CD4-positive, alpha-beta T cell (primary cell): ENCODE results near the gene KIF1C. TPM values are rescaled to one million over a fixed set of nuclear protein-coding genes. Genes with fewer than 3 reads are reported as not detected.

Experiments
- ATAC-seq: fragments of 200-7000 bp; cut with Tn5 transposase; one replicate; pipeline ENCODE4 v1.10.0; 2022; ENCODE audit warnings: mild to moderate bottlenecking; ENCODE audit not compliant: poor library complexity
- CTCF ChIA-PET: fragments of 350-600 bp; sonication (Branson Sonifier 250); formaldehyde crosslinking; loops from one replicate; lab custom pipeline; 2021; ENCODE audit warnings: antibody characterized with exemption, inconsistent platforms; lab: Charles Lee
- POLR2A ChIA-PET: fragments of 350-600 bp; sonication (Branson Sonifier 250); formaldehyde crosslinking; loops from one replicate; lab custom pipeline; 2021; ENCODE audit warnings: antibody characterized with exemption, inconsistent platforms; lab: Charles Lee
- DNase-seq, 14 experiments: peaks; one replicate each; pipeline ENCODE4 v3.0.0-alpha.2; 2013 to 2020; ENCODE audit warnings: mixed read lengths in 2 of 14
- H3K27ac ChIP-seq, 2 donors: one replicate each; pipeline versions ENCODE4 v1.5.1 to v1.7.0; 2013; ENCODE audit warnings: low read length in 2 of 2, low read depth in 1 of 2, mild to moderate bottlenecking in 1 of 2
- H3K27me3 ChIP-seq, 2 experiments: 1 replicate in 1 of 2; 2 replicates in 1 of 2; pipeline versions ENCODE4 v1.6.1 to v1.7.0; 2013; ENCODE audit warnings: low read length in 2 of 2, control low read depth in 1 of 2, mild to moderate bottlenecking in 1 of 2, moderate library complexity in 1 of 2; ENCODE audit not compliant: insufficient read depth in 2 of 2, control insufficient read depth in 1 of 2
- H3K36me3 ChIP-seq: one replicate; pipeline ENCODE4 v1.6.1; 2013; ENCODE audit warnings: low read length, control low read depth; ENCODE audit not compliant: insufficient read depth
- H3K4me1 ChIP-seq: one replicate; pipeline ENCODE4 v1.6.1; 2013; ENCODE audit warnings: low read length, control low read depth; ENCODE audit not compliant: insufficient read depth
- H3K4me3 ChIP-seq: one replicate; pipeline ENCODE4 v1.5.1; 2013; ENCODE audit warnings: mild to moderate bottlenecking, low read length, moderate library complexity
- H3K9me3 ChIP-seq, 2 experiments: 1 replicate in 1 of 2; 2 replicates in 1 of 2; pipeline versions ENCODE4 v1.6.1 to v1.7.0; 2013; ENCODE audit warnings: low read length in 2 of 2, mild to moderate bottlenecking in 2 of 2, control low read depth in 1 of 2, moderate library complexity in 1 of 2; ENCODE audit not compliant: control insufficient read depth in 1 of 2, insufficient read depth in 1 of 2
- H3K27ac Mint-ChIP-seq: one replicate; pipeline ENCODE4 v1.8.0; 2020; ENCODE audit warnings: mixed read lengths
- H3K27me3 Mint-ChIP-seq: one replicate; pipeline ENCODE4 v1.8.0; 2021; ENCODE audit warnings: mixed read lengths
- H3K36me3 Mint-ChIP-seq: one replicate; pipeline ENCODE4 v1.8.0; 2021; ENCODE audit warnings: low read depth, mixed read lengths
- H3K4me1 Mint-ChIP-seq: one replicate; pipeline ENCODE4 v1.8.0; 2021; ENCODE audit warnings: low read depth, mixed read lengths
- H3K4me3 Mint-ChIP-seq: one replicate; pipeline ENCODE4 v1.8.0; 2020; ENCODE audit warnings: mild to moderate bottlenecking, mixed read lengths
- H3K9me3 Mint-ChIP-seq: one replicate; pipeline ENCODE4 v1.8.0; 2020; ENCODE audit warnings: mixed read lengths
- intact Hi-C, 2 experiments: fragments of 100-400 bp; cut with DNase I in 1 of 2; cut with micrococcal nuclease in 1 of 2; formaldehyde crosslinking; loops; one replicate each; pipeline versions ENCODE4 v1.15.1 to v1.9.0; 2023 to 2025; cut with DNase I, micrococcal nuclease
- total RNA-seq, 174 experiments: library from RNA in 2 of 174; stranded (reverse) in 2 of 174; gene quantifications; one replicate each; pipeline ENCODE4 v1.2.3 and lab custom pipeline; 2021 to 2026
- TF ChIP-seq, protein P1 (sequence below): fragments of 200-600 bp; IDR thresholded peaks from one replicate; pipeline ENCODE4 v1.8.0; 2022; ENCODE audit warnings: antibody characterized with exemption, mild to moderate bottlenecking

KIF1C gene
- total RNA-seq, 2 experiments from 2014 or later, result 10.2 to 12.2 TPM

DNA sequence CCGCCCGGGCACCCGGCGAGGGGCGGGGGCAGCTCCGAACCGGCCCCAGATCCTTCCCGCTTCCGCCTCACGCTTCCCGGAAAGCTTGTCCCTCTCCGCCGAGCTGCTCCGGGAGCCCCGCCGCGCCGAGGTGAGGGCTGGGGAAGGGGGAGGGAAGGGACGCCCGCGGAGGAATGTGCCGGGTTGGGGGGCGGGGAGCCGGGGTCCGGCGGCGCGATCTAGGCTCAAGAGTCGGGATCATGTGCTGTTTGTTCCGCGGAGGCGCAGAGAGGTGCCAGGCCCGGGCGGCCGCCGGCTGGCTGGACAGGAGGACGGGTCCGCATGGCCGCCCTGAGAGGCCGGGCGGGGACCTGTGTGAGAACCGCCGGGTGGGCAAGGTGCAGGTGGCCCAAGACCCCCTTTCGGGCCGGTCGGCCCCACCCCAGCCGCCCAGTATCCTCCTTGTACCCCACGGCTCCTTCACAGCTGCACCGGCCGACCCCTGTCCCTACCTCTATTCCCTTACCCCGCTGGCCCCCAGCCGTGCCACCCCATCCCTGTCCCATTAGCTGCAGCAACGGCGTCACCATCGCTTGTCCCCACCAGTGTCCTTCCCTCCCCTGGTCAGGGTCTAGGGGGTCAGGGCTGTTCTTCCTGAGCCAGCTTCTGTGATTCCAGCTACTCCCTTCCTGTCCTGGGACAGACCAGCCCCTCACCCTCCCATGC lies 429 bp downstream of the KIF1C start:
- ATAC-seq, result no peak
- Histone ChIP-seq H3K27ac (peak overlapping the region; percentile 22 to 29), H3K9me3 (no peaks in the 10 kb centered on the region), H3K4me3 (peak overlapping the region; percentile 62), H3K4me1 (peaks cover 24% of the 10 kb centered on the region), H3K36me3 (peaks cover 12% of the 10 kb centered on the region), H3K27me3 (no peaks in the 10 kb centered on the region)
- TF ChIP-seq, protein P1, sequence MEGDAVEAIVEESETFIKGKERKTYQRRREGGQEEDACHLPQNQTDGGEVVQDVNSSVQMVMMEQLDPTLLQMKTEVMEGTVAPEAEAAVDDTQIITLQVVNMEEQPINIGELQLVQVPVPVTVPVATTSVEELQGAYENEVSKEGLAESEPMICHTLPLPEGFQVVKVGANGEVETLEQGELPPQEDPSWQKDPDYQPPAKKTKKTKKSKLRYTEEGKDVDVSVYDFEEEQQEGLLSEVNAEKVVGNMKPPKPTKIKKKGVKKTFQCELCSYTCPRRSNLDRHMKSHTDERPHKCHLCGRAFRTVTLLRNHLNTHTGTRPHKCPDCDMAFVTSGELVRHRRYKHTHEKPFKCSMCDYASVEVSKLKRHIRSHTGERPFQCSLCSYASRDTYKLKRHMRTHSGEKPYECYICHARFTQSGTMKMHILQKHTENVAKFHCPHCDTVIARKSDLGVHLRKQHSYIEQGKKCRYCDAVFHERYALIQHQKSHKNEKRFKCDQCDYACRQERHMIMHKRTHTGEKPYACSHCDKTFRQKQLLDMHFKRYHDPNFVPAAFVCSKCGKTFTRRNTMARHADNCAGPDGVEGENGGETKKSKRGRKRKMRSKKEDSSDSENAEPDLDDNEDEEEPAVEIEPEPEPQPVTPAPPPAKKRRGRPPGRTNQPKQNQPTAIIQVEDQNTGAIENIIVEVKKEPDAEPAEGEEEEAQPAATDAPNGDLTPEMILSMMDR, result no peak
- DNase-seq, result peak in 2 of 14 experiments; percentile 8 to 32
- ChIA-PET CTCF (interaction anchor here (1.0 to 2.3 kb wide), 3 partner anchors 11 to 89 kb away, joined by 3 to 12 read pairs (median 7); partner anchors contain the start of gene CAMTA2), POLR2A (interaction anchor here (0.7 to 3.8 kb wide), 11 partner anchors 10 to 855 kb away, joined by 3 to 39 read pairs (median 9); partner anchors contain the start of genes CAMTA2, CYB5D2, NUP88 and PFN1)
- H3K4me3 Mint-ChIP-seq, result peak overlapping the region; percentile 82
- no peaks in the 10 kb centered on the region for H3K9me3 Mint-ChIP-seq
- H3K4me1 Mint-ChIP-seq, result peaks cover 25% of the 10 kb centered on the region
- intact Hi-C loops, result loop anchor here in 1 of 2 experiments (2.0 kb wide), 1 partner anchor 59 kb away; no protein-coding TSS in a partner anchor
- H3K36me3 Mint-ChIP-seq, result peaks cover 35% of the 10 kb centered on the region
- H3K27me3 Mint-ChIP-seq, result no peaks in the 10 kb centered on the region
- peak overlapping the region; percentile 81 for H3K27ac Mint-ChIP-seq

DNA sequence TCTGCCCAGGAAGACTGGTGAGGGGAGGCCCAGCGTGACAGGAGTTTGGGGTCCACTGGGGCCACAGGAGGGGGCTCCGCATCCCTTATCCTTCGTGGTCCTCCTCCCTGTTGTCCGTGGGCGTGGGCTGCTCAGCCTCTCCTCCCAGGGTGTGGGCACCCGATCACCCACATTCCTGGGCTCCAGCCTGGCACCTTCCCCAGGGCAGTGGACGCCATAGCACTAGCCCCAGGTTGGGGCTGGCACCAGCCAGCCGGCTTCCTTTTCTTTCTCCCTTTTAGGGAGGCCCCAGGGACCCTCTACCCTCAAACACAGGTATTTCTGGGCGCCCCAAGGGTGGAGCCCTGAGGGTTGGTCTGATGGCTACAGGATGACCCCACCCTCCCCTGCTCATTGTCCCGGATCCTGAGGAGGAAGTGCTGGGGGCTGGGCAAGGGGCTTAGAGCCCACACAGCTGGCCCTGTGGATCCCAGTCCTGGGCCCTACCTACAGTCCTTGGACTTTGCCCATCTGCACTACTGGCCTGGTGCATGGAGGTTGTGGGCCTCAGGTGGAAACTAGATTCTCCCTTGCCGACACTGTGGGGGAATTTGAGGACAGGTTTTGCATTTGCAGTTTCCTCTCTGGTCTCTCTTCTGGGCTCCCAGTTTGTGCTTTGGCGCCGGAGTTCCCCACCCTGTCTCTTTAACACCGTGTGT lies 1.1 kb downstream of the KIF1C start:
- DNase-seq (peak in 2 of 14 experiments; percentile 49 to 52), ATAC-seq (no peak)
- TF ChIP-seq, protein P1, result no peak

DNA sequence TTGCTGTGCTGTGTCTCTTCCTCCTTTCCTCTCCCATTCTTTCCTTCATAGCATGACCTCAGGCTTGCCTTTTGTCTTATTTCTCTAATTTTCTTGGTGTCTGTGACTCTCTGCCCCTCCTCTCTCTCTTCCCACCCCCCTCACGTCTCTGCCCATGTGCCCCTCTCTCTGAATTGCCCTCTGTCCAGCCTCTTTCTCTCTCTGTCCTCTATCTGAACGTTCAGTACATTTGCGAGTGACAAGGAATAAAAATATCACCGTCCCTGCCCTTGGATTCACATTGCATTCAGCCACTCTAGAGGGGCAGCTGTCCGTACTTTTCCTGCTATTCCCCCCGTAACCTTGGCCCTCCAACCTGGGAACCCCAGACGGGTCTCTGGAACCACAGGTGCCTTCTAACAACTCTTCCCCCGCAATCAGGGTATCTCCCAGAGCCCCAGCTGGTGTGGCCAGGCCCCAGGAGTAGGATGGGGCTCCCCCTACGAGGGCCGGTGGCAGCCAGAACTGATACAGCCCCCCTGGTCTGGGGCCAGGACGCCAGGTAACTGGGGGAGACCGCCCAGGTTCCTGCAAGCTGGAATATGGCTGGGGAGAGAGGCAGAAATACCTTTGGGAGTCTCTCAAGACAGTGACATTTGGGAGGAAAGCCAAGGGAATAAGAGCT lies 1.8 kb downstream of the KIF1C start:
- H3K4me3 Mint-ChIP-seq, result peak overlapping the region; percentile 82
- intact Hi-C loops, result loop anchor here in 1 of 2 experiments (2.0 kb wide), 1 partner anchor 61 kb away; no protein-coding TSS in a partner anchor
- H3K9me3 Mint-ChIP-seq, result no peaks in the 10 kb centered on the region
- Histone ChIP-seq H3K4me3 (no peak overlapping the region), H3K9me3 (no peaks in the 10 kb centered on the region), H3K4me1 (peaks cover 24% of the 10 kb centered on the region), H3K27ac (no peak overlapping the region), H3K27me3 (no peaks in the 10 kb centered on the region), H3K36me3 (peaks cover 26% of the 10 kb centered on the region)
- ATAC-seq (no peak), DNase-seq (peak in 1 of 14 experiments; percentile 18)
- no peaks in the 10 kb centered on the region for H3K27me3 Mint-ChIP-seq
- POLR2A ChIA-PET, result interaction anchor here (0.8 to 3.8 kb wide), 2 partner anchors 32 to 60 kb away, joined by 3 to 38 read pairs; partner anchors contain the start of genes RNF167, SLC25A11 and SPAG7
- H3K27ac Mint-ChIP-seq, result peak overlapping the region; percentile 81
- H3K36me3 Mint-ChIP-seq, result peaks cover 49% of the 10 kb centered on the region
- TF ChIP-seq, protein P1, result no peak
- H3K4me1 Mint-ChIP-seq, result peaks cover 25% of the 10 kb centered on the region
- CTCF ChIA-PET, result no interaction called here

More for the DNA sequence above, 1.1 kb downstream of the KIF1C start:
- peaks cover 24% of the 10 kb centered on the region for H3K4me1 ChIP-seq
- no peaks in the 10 kb centered on the region for H3K9me3 ChIP-seq
- no peaks in the 10 kb centered on the region for H3K27me3 Mint-ChIP-seq
- H3K4me3 ChIP-seq, result peak overlapping the region; percentile 62
- H3K4me3 Mint-ChIP-seq, result peak overlapping the region; percentile 82
- peaks cover 42% of the 10 kb centered on the region for H3K36me3 Mint-ChIP-seq
- ChIA-PET POLR2A (interaction anchor here (2.2 to 3.8 kb wide), 3 partner anchors 32 to 59 kb away, joined by 11 to 39 read pairs (median 38); partner anchors contain the start of genes RNF167, SLC25A11 and SPAG7), CTCF (interaction anchor here (2.3 kb wide), 1 partner anchor 11 kb away, joined by 12 read pairs; the partner anchor contains the start of gene CAMTA2)
- H3K36me3 ChIP-seq, result peaks cover 19% of the 10 kb centered on the region
- peak overlapping the region; percentile 22 to 29 for H3K27ac ChIP-seq
- peak overlapping the region; percentile 81 for H3K27ac Mint-ChIP-seq
- intact Hi-C loops, result loop anchor here in 1 of 2 experiments (2.0 kb wide), 1 partner anchor 60 kb away; no protein-coding TSS in a partner anchor
- peaks cover 25% of the 10 kb centered on the region for H3K4me1 Mint-ChIP-seq
- H3K9me3 Mint-ChIP-seq, result no peaks in the 10 kb centered on the region
- H3K27me3 ChIP-seq, result no peaks in the 10 kb centered on the region
